ENCODE data around the gene SH3BP4. TPM values are rescaled to one million over a fixed set of nuclear protein-coding genes. Genes with fewer than 3 reads are reported as not detected.

SH3BP4 gene
- total and polyA plus RNA-seq, 2 of the 13 experiments (the other 11 are each of a cell fraction or from before 2014, with no cell fraction given): 34.6 to 99.1 TPM

- 0 out of 2 replicates have a peak, but pooled peaks have one; percentile 19 for TF ChIP-seq ZNF607 (CRISPR knock-in tag; IDR thresholded peaks at IDR 0.05; ENCODE audit: borderline replicate concordance)
- no peak for TF ChIP-seq DDIT3 (CRISPR knock-in tag; IDR thresholded peaks at IDR 0.05)
Measured at GRCh38 chr2:235008584-235009044, 56.8 kb downstream of the SH3BP4 start (continued).

- Histone ChIP-seq H3K27ac (ENCODE audit: extremely low read length, insufficient read depth, low read length) (no peak overlapping the region), H3K9ac (ENCODE audit: insufficient read depth, low read depth, low read length) (no peak overlapping the region), H3K79me2 (ENCODE audit: insufficient read depth, low read length) (peaks cover 100% of the 10 kb centered on the region), H3K9me3 (ENCODE audit: low read length) (no peaks in the 10 kb centered on the region), H2AFZ (ENCODE audit: low read length) (no peak overlapping the region), H3K27me3 (ENCODE audit: control insufficient read depth in 1 of 2, insufficient read depth in 2 of 2, low read length in 2 of 2) (no peaks in the 10 kb centered on the region), H3K4me1 (ENCODE audit: insufficient read depth, low read length) (peaks cover 51% of the 10 kb centered on the region), H3K36me3 (replicated peaks in 1 of 2; ENCODE audit: control insufficient read depth in 1 of 2, insufficient read depth in 2 of 2, low read length in 2 of 2) (peaks cover 20 to 57% of the 10 kb centered on the region in 2 experiments), H3K4me2 (ENCODE audit: low read depth, low read length) (no peak overlapping the region), H4K20me1 (ENCODE audit: insufficient read depth, low read length) (peaks cover 97% of the 10 kb centered on the region), H3K4me3 (replicated peaks in 1 of 3; ENCODE audit: insufficient read depth in 1 of 3, low read depth in 2 of 3, low read length in 3 of 3) (no peak overlapping the region)
- 98% methylated on average over 5 of the region's 6 CpGs for WGBS (ENCODE audit: low lambda C conversion rate)
- POLR2A ChIA-PET: interaction anchor here (1.8 kb wide), 1 partner anchor 28 kb away, joined by 11 read pairs; no protein-coding TSS in a partner anchor
- in situ Hi-C loops (cut with HindIII; ENCODE audit: extremely low pct_ligation_motif_present, low pct_unique_long_range_greater_than_20kb) (no loop called here), intact Hi-C loops (cut with micrococcal nuclease; ENCODE audit: unreplicated experiment) (loop anchor here (5.0 kb wide), 1 partner anchor 48 kb away; no protein-coding TSS in a partner anchor)
- DNase-seq (ENCODE audit: low spot score) (no peak), FAIRE-seq (no peak), ATAC-seq (no peak)
- BruUV-seq (replicated peaks): no TSS peak
- CTCF ChIA-PET (ENCODE audit: low intra/inter-chr PET ratio, low total read pairs): no interaction called here
- peak; percentile 19 for TF ChIP-seq AGO2 (optimal IDR thresholded peaks at IDR 0.05; ENCODE audit: low read depth, low read length)
- TF ChIP-seq ZNF883 (CRISPR knock-in tag; IDR thresholded peaks at IDR 0.05; ENCODE audit: not compliant biosample characterization): no peak
- no peak for TF ChIP-seq ZNF205 (CRISPR knock-in tag; IDR thresholded peaks at IDR 0.05)
- no peak for TF ChIP-seq ZNF572 (CRISPR knock-in tag; IDR thresholded peaks at IDR 0.05)
- no peak for TF ChIP-seq TEAD3 (CRISPR knock-in tag; optimal IDR thresholded peaks at IDR 0.05; ENCODE audit: borderline replicate concordance)
- 0 out of 2 replicates have a peak, but pooled peaks have one; percentile 32 for TF ChIP-seq ZNF317 (CRISPR knock-in tag; IDR thresholded peaks at IDR 0.05)
- no peak for TF ChIP-seq SOX6 (IDR thresholded peaks at IDR 0.05)
- TF ChIP-seq SOX6 (CRISPR knock-in tag; IDR thresholded peaks at IDR 0.05): 0 out of 2 replicates have a peak, but pooled peaks have one; percentile 26
Measured at GRCh38 chr2:235009081-235009480, 57.3 kb downstream of the SH3BP4 start.

All from HepG2 (cell line).